PC-3 (cell line): Measurements from ENCODE around the gene PAX7.

Source experiments
- CTCF ChIP-seq: fragments of 300-600 bp; sonication (generic); conservative IDR thresholded peaks from 2 replicates; pipeline ENCODE4 v1.5.1; 2017; ENCODE audit warnings: antibody characterized with exemption, low read depth, mild to moderate bottlenecking, low read length
- EZH2 ChIP-seq: fragments of 300-600 bp; sonication (generic); IDR thresholded peaks from one replicate; pipeline ENCODE4 v1.6.1; 2017; ENCODE audit warnings: antibody characterized with exemption, mild to moderate bottlenecking, low read length; ENCODE audit not compliant: unreplicated experiment
- EZH2phosphoT487 ChIP-seq: fragments of 300-600 bp; sonication (generic); IDR thresholded peaks from 2 replicates; pipeline ENCODE4 v1.6.1; 2018; ENCODE audit warnings: mild to moderate bottlenecking, antibody characterized with exemption, low read length, borderline replicate concordance

GRCh38 chr1:18638835-18639364 is 8.3 kb downstream of the PAX7 start:
- TF ChIP-seq CTCF, result no peak
- no peak for TF ChIP-seq EZH2
- no peak for TF ChIP-seq EZH2phosphoT487
